Activated B cell treated with CpG ODN at 0.5 μM for 24 hours (primary cell): ENCODE results near the gene KLHL15. TPM values are rescaled to one million over a fixed set of nuclear protein-coding genes. Genes with fewer than 3 reads are reported as not detected.
"Not testable (repeated sequence)": the region's sequence is repeated elsewhere in the genome, so short reads cannot be mapped to it uniquely, and the experiment has no call there.

Source experiments
- ATAC-seq: fragments of 200-7000 bp; cut with Tn5 transposase; one replicate; pipeline ENCODE4 v1.10.0; 2021; ENCODE audit warnings: low read depth, mild to moderate bottlenecking, moderate library complexity
- CTCF ChIA-PET: fragments of 350-600 bp; sonication (Branson Sonifier 250); formaldehyde crosslinking; loops from one replicate; lab custom pipeline; 2021; ENCODE audit warnings: antibody characterized with exemption; lab: Charles Lee
- POLR2A ChIA-PET: fragments of 350-600 bp; sonication (Branson Sonifier 250); formaldehyde crosslinking; loops from one replicate; lab custom pipeline; 2021; ENCODE audit warnings: antibody characterized with exemption; lab: Charles Lee
- DNase-seq: peaks from one replicate; pipeline ENCODE4 v3.0.0; 2022
- H3K27ac Mint-ChIP-seq: one replicate; pipeline ENCODE4 v1.8.0; 2020; ENCODE audit warnings: mixed read lengths
- H3K27me3 Mint-ChIP-seq: one replicate; pipeline ENCODE4 v1.8.0; 2021; ENCODE audit warnings: mixed read lengths
- H3K36me3 Mint-ChIP-seq: one replicate; pipeline ENCODE4 v1.8.0; 2021; ENCODE audit warnings: low read depth, mixed read lengths
- H3K4me1 Mint-ChIP-seq: one replicate; pipeline ENCODE4 v1.8.0; 2021; ENCODE audit warnings: mixed read lengths
- H3K4me3 Mint-ChIP-seq: one replicate; pipeline ENCODE4 v1.8.0; 2020; ENCODE audit warnings: mild to moderate bottlenecking, mixed read lengths
- H3K9me3 Mint-ChIP-seq: one replicate; pipeline ENCODE4 v1.8.0; 2020; ENCODE audit warnings: mixed read lengths
- CTCF ChIP-seq: fragments of 200-600 bp; IDR thresholded peaks from one replicate; pipeline ENCODE4 v1.8.0; 2022; ENCODE audit warnings: antibody characterized with exemption, mild to moderate bottlenecking
- intact Hi-C: fragments of 100-400 bp; cut with micrococcal nuclease; formaldehyde crosslinking; loops from one replicate; pipeline ENCODE4 v1.15.1; 2024
- total RNA-seq: library from RNA; stranded (reverse); gene quantifications from 2 replicates; pipeline ENCODE4 v1.2.3, GENCODE V29; 2022

Gene KLHL15
- total RNA-seq, 1 donor from 2014 or later = 8.1 TPM

GRCh38 chrX:23981711-23982110, 45.3 kb downstream of the KLHL15 start:
- POLR2A ChIA-PET = no interaction called here
- intact Hi-C loops = no loop called here

GRCh38 chrX:23981222-23981621, 45.8 kb downstream of the KLHL15 start:
- H3K36me3 Mint-ChIP-seq = peaks cover 15% of the 10 kb centered on the region
- no peak overlapping the region for H3K27ac Mint-ChIP-seq

More at GRCh38 chrX:23981711-23982110, 45.3 kb downstream of the KLHL15 start:
- no peaks in the 10 kb centered on the region for H3K9me3 Mint-ChIP-seq
- H3K4me3 Mint-ChIP-seq = no peak overlapping the region
- ATAC-seq (no peak), DNase-seq (no peak)
- CTCF ChIA-PET = no interaction called here
- peaks cover 20% of the 10 kb centered on the region for H3K36me3 Mint-ChIP-seq
- TF ChIP-seq CTCF = no peak
- H3K27me3 Mint-ChIP-seq = no peaks in the 10 kb centered on the region
- no peak overlapping the region for H3K27ac Mint-ChIP-seq
- no peaks in the 10 kb centered on the region for H3K4me1 Mint-ChIP-seq

GRCh38 chrX:23980011-23980441, 47.0 kb downstream of the KLHL15 start:
- ChIA-PET POLR2A (no interaction called here), CTCF (no interaction called here)
- no peak for TF ChIP-seq CTCF
- no peaks in the 10 kb centered on the region for H3K27me3 Mint-ChIP-seq
- no peak overlapping the region for H3K27ac Mint-ChIP-seq
- ATAC-seq (no peak), DNase-seq (no peak)
- intact Hi-C loops = no loop called here
- H3K36me3 Mint-ChIP-seq = peaks cover 12% of the 10 kb centered on the region
- H3K4me1 Mint-ChIP-seq = no peaks in the 10 kb centered on the region
- no peak overlapping the region for H3K4me3 Mint-ChIP-seq
- no peaks in the 10 kb centered on the region for H3K9me3 Mint-ChIP-seq

More at GRCh38 chrX:23981222-23981621, 45.8 kb downstream of the KLHL15 start:
- no peak for ATAC-seq
- POLR2A ChIA-PET = interaction anchor here (0.6 kb wide), 1 partner anchor 12 kb away, joined by 3 read pairs; no protein-coding TSS in a partner anchor
- DNase-seq = no peak
- H3K4me3 Mint-ChIP-seq = no peak overlapping the region
- intact Hi-C loops = no loop called here
- CTCF ChIA-PET = no interaction called here
- no peaks in the 10 kb centered on the region for H3K27me3 Mint-ChIP-seq
- no peak for TF ChIP-seq CTCF
- H3K9me3 Mint-ChIP-seq = no peaks in the 10 kb centered on the region
- no peaks in the 10 kb centered on the region for H3K4me1 Mint-ChIP-seq

- Mint-ChIP-seq H3K27ac (no peak overlapping the region), H3K36me3 (peaks cover 9% of the 10 kb centered on the region), H3K4me3 (no peak overlapping the region), H3K27me3 (no peaks in the 10 kb centered on the region), H3K9me3 (no peaks in the 10 kb centered on the region), H3K4me1 (no peaks in the 10 kb centered on the region)
- TF ChIP-seq CTCF = no peak
- DNase-seq (no peak), ATAC-seq (no peak)
- ChIA-PET POLR2A (no interaction called here), CTCF (no interaction called here)
- intact Hi-C loops = no loop called here
Measured at GRCh38 chrX:23978491-23978890, 48.5 kb downstream of the KLHL15 start.

- CTCF ChIA-PET, H3K9me3 Mint-ChIP-seq, H3K36me3 Mint-ChIP-seq, H3K4me3 Mint-ChIP-seq, H3K27ac Mint-ChIP-seq, POLR2A ChIA-PET, DNase-seq, H3K4me1 Mint-ChIP-seq, ATAC-seq, intact Hi-C loops, H3K27me3 Mint-ChIP-seq: not testable (repeated sequence)
Measured at GRCh38 chrX:23965630-23966029, 61.4 kb downstream of the KLHL15 start.

- no peak for TF ChIP-seq CTCF
- Mint-ChIP-seq H3K4me3 (no peak overlapping the region), H3K36me3 (no peaks in the 10 kb centered on the region), H3K4me1 (no peaks in the 10 kb centered on the region), H3K27me3 (no peaks in the 10 kb centered on the region), H3K9me3 (no peaks in the 10 kb centered on the region), H3K27ac (no peak overlapping the region)
- ChIA-PET CTCF (no interaction called here), POLR2A (no interaction called here)
- DNase-seq = no peak
- intact Hi-C loops = no loop called here
- no peak for ATAC-seq
Measured at GRCh38 chrX:23964191-23964590, 62.8 kb downstream of the KLHL15 start.
